ENCODE results near the gene BRWD1.

- TF ChIP-seq POLR2A (IDR thresholded peaks at IDR 0.05) (no peak), CTCF (IDR thresholded peaks at IDR 0.05) (no peak)
Observed at GRCh38 chr21:39344848-39345247, 31.4 kb upstream of the BRWD1 start.
